Skin of body (tissue), 2 donors: ENCODE measurements around the gene PIP5K1C. TPM values are rescaled to one million over a fixed set of nuclear protein-coding genes. Genes with fewer than 3 reads are reported as not detected.

ENCODE experiments used
- DNase-seq: peaks from one replicate; lab custom pipeline; 2025; lab: John Stamatoyannopoulos, UW
- total RNA-seq: library from RNA; depleted of rRNA; stranded (reverse); fragments of >200 nt; gene quantifications from one replicate; pipeline ENCODE4 v1.2.3, GENCODE V29; 2014

Gene PIP5K1C
- total RNA-seq, 1 donor from 2014 or later = 8.9 TPM

- no peak for DNase-seq
Observed at GRCh38 chr19:3611841-3612240, 88.4 kb downstream of the PIP5K1C start.

GRCh38 chr19:3610745-3611717 is 89.2 kb downstream of the PIP5K1C start:
- no peak for DNase-seq

GRCh38 chr19:3609779-3610719 is 90.2 kb downstream of the PIP5K1C start:
- DNase-seq = no peak

GRCh38 chr19:3608750-3609322 is 91.4 kb downstream of the PIP5K1C start:
- no peak for DNase-seq

- DNase-seq = no peak
Observed at GRCh38 chr19:3608079-3608641, 92.1 kb downstream of the PIP5K1C start.

GRCh38 chr19:3607303-3608078 is 92.8 kb downstream of the PIP5K1C start:
- DNase-seq = peak; percentile 26

- no peak for DNase-seq
Observed at GRCh38 chr19:3606690-3607289, 93.5 kb downstream of the PIP5K1C start, which contains the start of gene TBXA2R. Gene TBXA2R, minus strand, starts transcription at chr19:3606875. Its CDS starts 6,241 bp downstream, at chr19:3600634.

- no peak for DNase-seq
Observed at GRCh38 chr19:3606174-3606689, 94.0 kb downstream of the PIP5K1C start.

- DNase-seq = no peak
Observed at GRCh38 chr19:3605770-3606169, 94.5 kb downstream of the PIP5K1C start.

- DNase-seq = no peak
Observed at GRCh38 chr19:3605361-3605760, 94.9 kb downstream of the PIP5K1C start.

GRCh38 chr19:3604987-3605343 is 95.3 kb downstream of the PIP5K1C start:
- no peak for DNase-seq

GRCh38 chr19:3604227-3604986 is 95.9 kb downstream of the PIP5K1C start:
- no peak for DNase-seq

GRCh38 chr19:3603121-3603811 is 97.0 kb downstream of the PIP5K1C start:
- DNase-seq = no peak

GRCh38 chr19:3601021-3601420 is 99.2 kb downstream of the PIP5K1C start:
- DNase-seq = no peak

GRCh38 chr19:3599776-3600187 is 100.5 kb downstream of the PIP5K1C start:
- DNase-seq = no peak

- DNase-seq = no peak
Observed at GRCh38 chr19:3595521-3596061, 104.7 kb downstream of the PIP5K1C start.

GRCh38 chr19:3593156-3593555 is 107.1 kb downstream of the PIP5K1C start:
- DNase-seq = no peak
